ENCODE results near the gene IRS2. TPM values are rescaled to one million over a fixed set of nuclear protein-coding genes. Genes with fewer than 3 reads are reported as not detected.

The IRS2 gene
- total RNA-seq, 1 experiment from 2014 or later = 9.2 TPM

DNA sequence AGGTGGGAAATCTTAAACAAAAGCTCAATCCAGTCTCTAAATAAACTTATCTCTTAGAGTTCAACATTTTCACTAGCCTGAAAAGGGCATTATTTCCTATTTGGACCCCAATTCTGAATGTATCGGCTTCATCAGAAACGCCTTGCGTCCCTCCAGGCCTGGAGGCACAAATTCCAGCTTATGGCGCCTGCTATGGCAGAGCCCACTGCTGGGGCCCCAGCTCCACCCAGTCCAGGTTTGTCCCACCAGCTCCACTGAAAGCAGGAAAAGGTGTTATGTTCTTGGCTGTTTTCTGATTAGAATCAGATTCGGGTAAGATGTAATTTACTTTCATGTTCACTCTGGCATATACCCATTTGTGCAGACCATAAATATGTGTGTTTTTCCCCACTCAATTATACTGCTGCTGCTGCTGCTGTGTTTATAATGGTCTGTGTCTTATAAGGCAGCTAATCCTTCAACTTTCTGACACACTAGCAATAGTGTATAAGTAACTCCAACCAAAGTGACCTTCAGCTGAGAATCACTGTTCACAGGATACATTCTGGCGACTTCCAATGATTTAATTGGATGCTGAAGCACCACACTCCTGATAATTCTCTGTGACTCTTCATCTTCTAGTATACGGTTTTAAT is 6.4 kb downstream of the IRS2 start:
- POLR2A ChIA-PET = no interaction called here
- no peaks in the 10 kb centered on the region for H3K27me3 ChIP-seq (ENCODE audit: insufficient read depth, low read length)

DNA sequence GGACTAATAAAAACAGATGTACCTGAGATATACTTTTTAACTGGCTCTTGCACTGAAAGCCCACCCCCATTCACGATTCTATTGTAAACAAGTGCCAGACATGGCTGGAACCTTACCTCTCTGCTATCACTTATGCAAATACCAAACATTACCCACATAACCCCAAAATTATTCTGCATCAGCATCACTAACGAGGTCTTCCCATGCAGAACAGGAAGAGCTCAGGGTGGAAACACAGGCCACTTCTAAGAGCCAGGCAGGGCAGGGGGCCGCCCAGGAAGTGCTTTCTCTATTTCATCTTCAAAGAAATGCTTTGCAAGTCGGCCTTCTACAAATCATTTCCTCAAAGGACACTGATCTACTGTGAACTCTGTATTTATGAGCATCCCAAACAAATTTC is 7.3 kb downstream of the IRS2 start:
- DNase-seq (ENCODE audit: low read depth, low spot score) (no peak), ATAC-seq (no peak)
- Histone ChIP-seq H3K27ac (ENCODE audit: low read depth, low read length) (no peak overlapping the region), H3K9me2 (ENCODE audit: insufficient read depth) (no peaks in the 10 kb centered on the region), H3K27me3 (ENCODE audit: insufficient read depth, low read length) (no peaks in the 10 kb centered on the region), H3K9me3 (ENCODE audit: control insufficient read depth in 1 of 2, insufficient read depth in 1 of 2, low read depth in 1 of 2, low read length in 2 of 2) (no peaks in the 10 kb centered on the region), H3K36me3 (ENCODE audit: control insufficient read depth in 1 of 2, insufficient read depth in 2 of 2, low read length in 2 of 2) (0 out of 4 replicates have a peak, but pooled peaks cover 0 to 2% of the 10 kb centered on the region in 2 experiments), H3K79me2 (ENCODE audit: insufficient read depth, low read length) (peaks cover 61% of the 10 kb centered on the region), H3K4me3 (replicated peaks in 1 of 2; ENCODE audit: low read depth in 1 of 2, low read length in 2 of 2) (no peak overlapping the region), H3K9ac (ENCODE audit: low read length) (no peak overlapping the region), H4K20me1 (ENCODE audit: insufficient read depth) (no peaks in the 10 kb centered on the region), H3K4me2 (ENCODE audit: low read length) (no peak overlapping the region), H2AFZ (ENCODE audit: low read depth, low read length, poor library complexity, severe bottlenecking) (no peak overlapping the region), H3K4me1 (ENCODE audit: control insufficient read depth in 1 of 2, insufficient read depth in 2 of 2, low read length in 2 of 2) (peaks cover 5 to 40% of the 10 kb centered on the region in 2 experiments; a peak in 3 of 4 replicates)
- ChIA-PET CTCF (no interaction called here), POLR2A (no interaction called here), RAD21 (ENCODE audit: low non-redundant PET in 1 of 2, low total read pairs in 2 of 2, uncharacterized antibody in 2 of 2, unreplicated experiment in 2 of 2) (no interaction called here)
- intact Hi-C loops (cut with micrococcal nuclease) = loop anchor here (5.0 kb wide), 1 partner anchor 822 kb away; no protein-coding TSS in a partner anchor
- no TSS peak for BruUV-seq (replicated peaks)
- TF ChIP-seq ZNF274 (IDR thresholded peaks at IDR 0.05; ENCODE audit: low read depth, low read length) (no peak), FOSL1 (IDR thresholded peaks at IDR 0.05; ENCODE audit: low read depth) (no peak), POLR2A (IDR thresholded peaks at IDR 0.05; ENCODE audit: borderline replicate concordance, extremely low read depth, insufficient read depth, insufficient read length) (no peak), EGR1 (IDR thresholded peaks at IDR 0.05; ENCODE audit: low read depth) (no peak), CEBPB (IDR thresholded peaks at IDR 0.05; ENCODE audit: low read depth) (no peak), SP1 (IDR thresholded peaks at IDR 0.05; ENCODE audit: low read depth) (no peak), YY1 (IDR thresholded peaks at IDR 0.05; ENCODE audit: extremely low read depth, insufficient replicate concordance, low read depth, low read length) (no peak), JUND (IDR thresholded peaks at IDR 0.05) (no peak), REST (IDR thresholded peaks at IDR 0.05; ENCODE audit: low read depth) (no peak), RAD21 (IDR thresholded peaks at IDR 0.05; ENCODE audit: low read depth) (no peak), ZBTB33 (IDR thresholded peaks at IDR 0.05; ENCODE audit: extremely low read depth, insufficient replicate concordance, low read length) (no peak)
- TF ChIP-seq, protein P1, sequence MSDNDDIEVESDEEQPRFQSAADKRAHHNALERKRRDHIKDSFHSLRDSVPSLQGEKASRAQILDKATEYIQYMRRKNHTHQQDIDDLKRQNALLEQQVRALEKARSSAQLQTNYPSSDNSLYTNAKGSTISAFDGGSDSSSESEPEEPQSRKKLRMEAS (IDR thresholded peaks at IDR 0.05) = no peak

More for the DNA sequence above, 6.4 kb downstream of the IRS2 start:
- Histone ChIP-seq H3K27ac (ENCODE audit: low read depth, low read length) (no peak overlapping the region), H3K9ac (ENCODE audit: low read length) (no peak overlapping the region), H3K4me1 (ENCODE audit: control insufficient read depth in 1 of 2, insufficient read depth in 2 of 2, low read length in 2 of 2) (peaks cover 4 to 41% of the 10 kb centered on the region in 2 experiments; a peak in 3 of 4 replicates), H4K20me1 (ENCODE audit: insufficient read depth) (no peaks in the 10 kb centered on the region), H3K79me2 (ENCODE audit: insufficient read depth, low read length) (peaks cover 55% of the 10 kb centered on the region), H3K36me3 (ENCODE audit: control insufficient read depth in 1 of 2, insufficient read depth in 2 of 2, low read length in 2 of 2) (0 out of 4 replicates have a peak, but pooled peaks cover 0 to 2% of the 10 kb centered on the region in 2 experiments), H3K9me3 (ENCODE audit: control insufficient read depth in 1 of 2, insufficient read depth in 1 of 2, low read depth in 1 of 2, low read length in 2 of 2) (no peaks in the 10 kb centered on the region), H3K4me2 (ENCODE audit: low read length) (no peak overlapping the region), H3K4me3 (replicated peaks in 1 of 2; ENCODE audit: low read depth in 1 of 2, low read length in 2 of 2) (no peak overlapping the region), H2AFZ (ENCODE audit: low read depth, low read length, poor library complexity, severe bottlenecking) (no peak overlapping the region), H3K9me2 (ENCODE audit: insufficient read depth) (no peaks in the 10 kb centered on the region)
- BruUV-seq (replicated peaks) = TSS peak; percentile 17
- TF ChIP-seq ELF1 (IDR thresholded peaks at IDR 0.05; ENCODE audit: borderline replicate concordance, low read depth) (no peak), EZH2phosphoT487 (IDR thresholded peaks at IDR 0.05; ENCODE audit: borderline replicate concordance) (no peak), FOSL1 (IDR thresholded peaks at IDR 0.05; ENCODE audit: low read depth) (no peak), POLR2AphosphoS5 (IDR thresholded peaks at IDR 0.05; ENCODE audit: low read depth, low read length) (no peak), SRF (IDR thresholded peaks at IDR 0.05; ENCODE audit: low read depth) (no peak)
- TF ChIP-seq, protein P2, sequence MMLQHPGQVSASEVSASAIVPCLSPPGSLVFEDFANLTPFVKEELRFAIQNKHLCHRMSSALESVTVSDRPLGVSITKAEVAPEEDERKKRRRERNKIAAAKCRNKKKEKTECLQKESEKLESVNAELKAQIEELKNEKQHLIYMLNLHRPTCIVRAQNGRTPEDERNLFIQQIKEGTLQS (IDR thresholded peaks at IDR 0.05) = no peak
- RAD21 ChIA-PET (ENCODE audit: low non-redundant PET in 1 of 2, low total read pairs in 2 of 2, uncharacterized antibody in 2 of 2, unreplicated experiment in 2 of 2) = no interaction called here
- CTCF ChIA-PET = no interaction called here
- DNase-seq (ENCODE audit: low read depth, low spot score) (no peak), ATAC-seq (no peak)
- intact Hi-C loops (cut with micrococcal nuclease) = loop anchor here (5.0 kb wide), 1 partner anchor 823 kb away; no protein-coding TSS in a partner anchor
